ENCODE measurements around the gene SLC5A11. TPM values are rescaled to one million over a fixed set of nuclear protein-coding genes. Genes with fewer than 3 reads are reported as not detected.
A peak's percentile ranks its signal among the peaks of the same experiment; 100 is the strongest.

Gene SLC5A11
- total and polyA plus RNA-seq, 2 of the 13 experiments (the other 11 are each of a cell fraction or from before 2014, with no cell fraction given), result 1.2 to 3.3 TPM

DNA sequence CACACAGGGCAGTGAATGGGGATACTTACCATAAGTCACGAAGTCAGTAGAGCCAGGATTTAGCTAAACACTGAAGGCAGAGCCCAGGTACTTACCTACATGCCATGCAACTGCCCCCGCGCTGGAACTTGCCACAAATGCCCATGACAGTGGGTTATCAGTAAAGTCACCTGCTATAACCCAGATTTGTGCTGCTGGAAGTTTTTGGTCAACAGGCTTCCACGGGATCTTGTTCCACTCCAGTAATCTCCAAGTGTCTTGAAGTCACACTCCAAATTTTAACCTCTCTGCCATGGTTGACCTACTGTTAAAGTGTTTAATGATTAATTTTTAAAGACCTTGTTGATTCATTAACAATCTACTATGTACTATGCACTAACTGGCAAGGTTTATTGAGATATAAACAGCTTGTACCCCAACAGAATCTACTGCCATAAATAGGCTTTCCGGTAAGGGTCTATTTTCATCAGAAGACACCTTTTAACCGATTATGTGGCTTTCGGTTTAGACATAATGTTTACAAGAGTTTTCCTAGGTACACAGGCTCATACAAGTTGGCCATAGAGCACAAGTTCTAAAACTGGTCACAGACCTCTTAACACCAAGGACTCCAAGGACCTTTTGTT is 6.3 kb upstream of the SLC5A11 start (continued):
- TF ChIP-seq, protein P1, sequence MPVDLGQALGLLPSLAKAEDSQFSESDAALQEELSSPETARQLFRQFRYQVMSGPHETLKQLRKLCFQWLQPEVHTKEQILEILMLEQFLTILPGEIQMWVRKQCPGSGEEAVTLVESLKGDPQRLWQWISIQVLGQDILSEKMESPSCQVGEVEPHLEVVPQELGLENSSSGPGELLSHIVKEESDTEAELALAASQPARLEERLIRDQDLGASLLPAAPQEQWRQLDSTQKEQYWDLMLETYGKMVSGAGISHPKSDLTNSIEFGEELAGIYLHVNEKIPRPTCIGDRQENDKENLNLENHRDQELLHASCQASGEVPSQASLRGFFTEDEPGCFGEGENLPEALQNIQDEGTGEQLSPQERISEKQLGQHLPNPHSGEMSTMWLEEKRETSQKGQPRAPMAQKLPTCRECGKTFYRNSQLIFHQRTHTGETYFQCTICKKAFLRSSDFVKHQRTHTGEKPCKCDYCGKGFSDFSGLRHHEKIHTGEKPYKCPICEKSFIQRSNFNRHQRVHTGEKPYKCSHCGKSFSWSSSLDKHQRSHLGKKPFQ (CRISPR knock-in tag; IDR thresholded peaks at IDR 0.05; ENCODE audit: insufficient replicate concordance), result peak; percentile 21
- TF ChIP-seq CENPT (CRISPR knock-in tag; IDR thresholded peaks at IDR 0.05; ENCODE audit: low read depth), result no peak
- no peak for TF ChIP-seq EP300 (IDR thresholded peaks at IDR 0.05; ENCODE audit: low read depth in 2 of 2, low read length in 2 of 2)
- TF ChIP-seq EP300 (CRISPR knock-in tag; IDR thresholded peaks at IDR 0.05; ENCODE audit: borderline replicate concordance), result 0 out of 2 replicates have a peak, but pooled peaks have one; percentile 1

DNA sequence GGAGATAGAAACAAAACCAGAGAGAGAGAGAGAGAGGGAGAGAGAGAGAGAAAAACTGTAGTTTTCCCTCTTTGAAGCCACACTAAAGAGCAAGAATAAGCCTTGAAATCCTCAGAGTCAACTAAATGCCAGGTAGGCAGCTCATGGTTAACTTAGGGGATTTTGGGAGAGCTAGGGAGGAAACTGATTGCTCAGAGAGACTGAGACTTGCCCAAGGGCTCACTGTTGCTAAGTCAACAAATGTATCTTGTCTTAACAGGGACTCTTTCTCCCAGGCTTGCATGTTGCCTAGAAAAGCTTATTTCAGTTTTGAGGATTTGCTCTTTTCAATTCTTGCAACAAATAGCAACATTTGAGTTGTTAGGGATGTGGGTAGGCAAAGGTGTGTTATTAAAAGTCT is 4.5 kb upstream of the SLC5A11 start:
- Histone ChIP-seq H3K4me2 (ENCODE audit: low read depth, low read length) (no peak overlapping the region), H3K36me3 (replicated peaks in 1 of 2; ENCODE audit: control insufficient read depth in 1 of 2, insufficient read depth in 2 of 2, low read length in 2 of 2) (no peaks in the 10 kb centered on the region), H2AFZ (ENCODE audit: low read length) (no peak overlapping the region), H3K27ac (ENCODE audit: extremely low read length, insufficient read depth, low read length) (peak overlapping the region; percentile 8), H3K9me3 (ENCODE audit: low read length) (no peaks in the 10 kb centered on the region), H3K27me3 (ENCODE audit: control insufficient read depth in 1 of 2, insufficient read depth in 2 of 2, low read length in 2 of 2) (no peaks in the 10 kb centered on the region), H3K4me3 (replicated peaks in 1 of 3; ENCODE audit: insufficient read depth in 1 of 3, low read depth in 2 of 3, low read length in 3 of 3) (no peak overlapping the region), H3K9ac (ENCODE audit: insufficient read depth, low read depth, low read length) (no peak overlapping the region), H4K20me1 (ENCODE audit: insufficient read depth, low read length) (no peaks in the 10 kb centered on the region), H3K4me1 (ENCODE audit: insufficient read depth, low read length) (peaks cover 78% of the 10 kb centered on the region), H3K79me2 (ENCODE audit: insufficient read depth, low read length) (no peaks in the 10 kb centered on the region)
- POLR2A ChIA-PET, result no interaction called here
- no peak for TF ChIP-seq HOXA3 (CRISPR knock-in tag; IDR thresholded peaks at IDR 0.05)
- no peak for TF ChIP-seq MAFG (CRISPR knock-in tag; IDR thresholded peaks at IDR 0.05)
- no peak for TF ChIP-seq SMARCC2 (IDR thresholded peaks at IDR 0.05)
- TF ChIP-seq HNRNPLL (IDR thresholded peaks at IDR 0.05; ENCODE audit: low read depth, low read length, poor library complexity, severe bottlenecking), result no peak
- no peak for TF ChIP-seq POLR2A (IDR thresholded peaks at IDR 0.05; ENCODE audit: insufficient read depth in 1 of 2, low read depth in 2 of 2, low read length in 2 of 2)
- intact Hi-C loops (cut with micrococcal nuclease; ENCODE audit: unreplicated experiment), result no loop called here
- no peak for ATAC-seq
- no peak for FAIRE-seq
- BruUV-seq (replicated peaks), result no TSS peak
- no peak for DNase-seq (ENCODE audit: low spot score)
- CTCF ChIA-PET (ENCODE audit: low intra/inter-chr PET ratio, low total read pairs), result no interaction called here
- in situ Hi-C loops (cut with HindIII; ENCODE audit: extremely low pct_ligation_motif_present, low pct_unique_long_range_greater_than_20kb), result no loop called here

All from HepG2 (cell line).